GM19463 (cell line): ENCODE data around the gene COL19A1.

ENCODE experiments used
- ATAC-seq: cut with Tn5 transposase; IDR thresholded peaks from one replicate; pipeline ENCODE4 v1.9.1; 2021; ENCODE audit warnings: mild to moderate bottlenecking, moderate library complexity; ENCODE audit not compliant: unreplicated experiment

The COL19A1 gene

GRCh38 chr6:70215460-70216108 lies 349.2 kb downstream of the COL19A1 start:
- no peak for ATAC-seq

GRCh38 chr6:70216767-70217166 lies 350.4 kb downstream of the COL19A1 start:
- ATAC-seq = no peak

- no peak for ATAC-seq
Measured at GRCh38 chr6:70219943-70220613, 353.7 kb downstream of the COL19A1 start.

- no peak for ATAC-seq
Measured at GRCh38 chr6:70221025-70221714, 354.8 kb downstream of the COL19A1 start.

GRCh38 chr6:70221715-70222438 lies 355.5 kb downstream of the COL19A1 start:
- ATAC-seq = no peak

- no peak for ATAC-seq
Measured at GRCh38 chr6:70222439-70222749, 356.0 kb downstream of the COL19A1 start.

GRCh38 chr6:70225055-70225454 lies 358.7 kb downstream of the COL19A1 start:
- ATAC-seq = no peak

- ATAC-seq = no peak
Measured at GRCh38 chr6:70231311-70231710, 365.0 kb downstream of the COL19A1 start.

GRCh38 chr6:70234561-70235236 lies 368.3 kb downstream of the COL19A1 start:
- ATAC-seq = no peak

GRCh38 chr6:70236343-70236742 lies 370.0 kb downstream of the COL19A1 start:
- no peak for ATAC-seq

- ATAC-seq = no peak
Measured at GRCh38 chr6:70241031-70241430, 374.7 kb downstream of the COL19A1 start.

- ATAC-seq = no peak
Measured at GRCh38 chr6:70241991-70242420, 375.6 kb downstream of the COL19A1 start.

GRCh38 chr6:70246118-70246517 lies 379.8 kb downstream of the COL19A1 start:
- ATAC-seq = no peak

- ATAC-seq = no peak
Measured at GRCh38 chr6:70252604-70253003, 386.2 kb downstream of the COL19A1 start.

GRCh38 chr6:70253923-70254322 lies 387.6 kb downstream of the COL19A1 start:
- no peak for ATAC-seq

- ATAC-seq = no peak
Measured at GRCh38 chr6:70254784-70255183, 388.4 kb downstream of the COL19A1 start.

- ATAC-seq = no peak
Measured at GRCh38 chr6:70257768-70258273, 391.5 kb downstream of the COL19A1 start.

- ATAC-seq = no peak
Measured at GRCh38 chr6:70258483-70258882, 392.1 kb downstream of the COL19A1 start.
